Left cardiac atrium (tissue), 4 donors: ENCODE measurements around the gene ADH1A. TPM values are rescaled to one million over a fixed set of nuclear protein-coding genes. Genes with fewer than 3 reads are reported as not detected.
"Not testable (repeated sequence)": the region's sequence is repeated elsewhere in the genome, so short reads cannot be mapped to it uniquely, and the experiment has no call there.

ENCODE experiments used
- ATAC-seq, 2 donors: fragments of 200-7000 bp; cut with Tn5 transposase; one replicate each; pipeline ENCODE4 v1.9.1; 2020; ENCODE audit warnings: mild to moderate bottlenecking in 2 of 2, moderate library complexity in 2 of 2
- DNase-seq: peaks from one replicate; pipeline ENCODE4 v3.0.0-alpha.2; 2020
- intact Hi-C, 2 donors: fragments of 100-400 bp; cut with DNase I; formaldehyde crosslinking; loops; one replicate each; pipeline versions ENCODE4 v1.14.1 to v1.15.1; 2022 to 2023
- long read RNA-seq: library from polyadenylated mRNA; unstranded; transcript quantifications from one replicate; pipeline ENCODE4 v2.0.0, GENCODE V29; 2021
- total RNA-seq, 2 donors: library from RNA; stranded (reverse); fragmentation: NEBNext Ultra II Directional; extraction: Animal tissue kit (Norgen Biotek cat#: 25700); gene quantifications; one replicate each; pipeline ENCODE4 v1.2.1, GENCODE V29; 2021
- donor health status: DM: no; HTN: yes; CAD: no.
- donor health status: DM: no; HTN: yes; CAD: no; lungs with severe emphysema.
- donor health status: DM: yes; HTN: yes; CAD: no.
- donor health status: Dilated cardiomyopathy.

Gene ADH1A
- 1 to 10 TPM in 1 of 2 donors, under 1 TPM in 1; 0.44 to 2.2 TPM for total RNA-seq
- long read RNA-seq, result 0 reads

DNA sequence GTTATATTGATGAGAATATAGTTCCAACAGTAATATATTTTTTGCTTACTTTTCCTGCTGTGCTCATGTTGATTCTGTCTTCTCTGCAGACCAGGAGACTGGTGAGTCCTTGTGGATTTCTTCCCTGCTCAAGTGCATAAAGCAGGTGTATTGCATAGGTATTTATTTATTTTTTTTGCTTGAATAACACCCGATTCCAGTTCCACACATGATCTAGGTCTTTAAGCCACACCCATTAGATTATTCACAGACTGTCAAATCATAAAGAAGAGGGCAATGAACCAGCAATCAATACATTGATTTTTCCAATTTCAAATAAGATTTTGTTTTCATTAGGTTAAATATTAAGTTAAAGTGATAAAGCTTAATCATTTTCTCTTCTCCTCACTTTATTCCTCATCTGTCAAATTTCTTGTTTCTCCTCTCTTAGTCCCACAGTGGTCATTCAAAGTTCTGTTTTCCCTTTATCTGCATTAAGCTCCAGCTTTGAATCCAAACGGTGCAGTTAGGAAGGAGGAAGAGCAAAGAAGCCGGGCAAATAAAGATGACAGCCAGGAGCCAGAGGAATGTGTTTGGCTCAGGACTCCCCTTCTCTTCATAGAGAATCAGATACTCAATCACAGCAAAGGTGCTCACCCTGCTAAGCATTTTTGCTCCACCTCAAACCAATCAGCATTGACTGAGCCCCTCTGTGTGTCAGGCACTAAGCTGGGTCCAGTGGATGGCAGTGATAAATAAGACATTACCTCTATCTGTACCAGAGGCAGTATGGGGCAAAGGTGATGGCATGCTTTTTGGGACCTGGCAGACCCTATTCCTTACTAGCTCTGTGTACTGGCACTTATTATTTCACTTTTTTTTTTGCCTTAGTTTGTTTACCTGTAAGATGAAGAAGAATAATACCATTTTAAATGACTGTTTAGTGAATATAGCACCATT, at the start of gene ADH1A:
Gene ADH1A (minus strand): TSS at position 138 of the 939 bp plus-strand sequence. CDS start 71 bp downstream, at position 67.
- ATAC-seq (no peak), DNase-seq (no peak)
- intact Hi-C loops, result no loop called here

DNA sequence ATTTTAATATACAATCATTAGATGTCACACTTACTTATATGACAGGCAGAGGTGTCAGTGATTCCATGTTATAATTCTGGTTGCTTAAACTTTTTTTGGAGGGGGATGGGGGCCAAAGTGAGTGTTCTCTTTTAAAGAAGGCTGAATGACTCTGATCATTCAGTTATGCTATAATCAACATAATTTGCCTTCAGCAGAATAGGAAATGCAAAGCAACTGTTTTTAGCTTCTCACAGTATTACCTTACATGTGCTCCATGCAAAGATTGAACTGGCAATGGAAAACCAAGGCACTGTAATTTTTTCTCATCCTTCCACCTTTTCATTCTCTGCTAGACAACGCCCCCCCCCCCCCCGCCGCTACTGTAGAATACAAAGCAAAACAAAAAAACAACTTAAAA, 48.4 kb upstream of the ADH1A start:
- DNase-seq, result no peak
- intact Hi-C loops, result no loop called here
- ATAC-seq, result no peak

DNA sequence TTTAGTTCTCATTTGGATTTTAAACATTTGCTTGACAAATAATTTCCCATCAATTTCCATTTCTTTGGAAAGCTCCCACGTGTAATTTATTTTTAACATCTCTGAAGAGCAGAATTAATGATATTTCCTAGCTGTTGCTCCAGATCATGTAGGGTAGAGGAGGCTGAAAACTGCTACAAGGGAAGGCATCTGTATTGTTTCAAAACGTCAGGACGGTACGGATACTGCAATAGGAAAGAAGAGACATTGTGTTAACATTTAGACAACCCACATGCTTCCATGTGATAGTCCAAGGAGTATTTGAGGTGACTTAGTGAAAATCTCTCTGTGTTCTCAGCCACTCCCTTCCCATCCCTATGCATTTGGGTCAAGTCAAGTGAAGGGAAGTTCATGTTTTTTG, 45.8 kb upstream of the ADH1A start:
- no peak for DNase-seq
- no peak for ATAC-seq
- intact Hi-C loops, result no loop called here

DNA sequence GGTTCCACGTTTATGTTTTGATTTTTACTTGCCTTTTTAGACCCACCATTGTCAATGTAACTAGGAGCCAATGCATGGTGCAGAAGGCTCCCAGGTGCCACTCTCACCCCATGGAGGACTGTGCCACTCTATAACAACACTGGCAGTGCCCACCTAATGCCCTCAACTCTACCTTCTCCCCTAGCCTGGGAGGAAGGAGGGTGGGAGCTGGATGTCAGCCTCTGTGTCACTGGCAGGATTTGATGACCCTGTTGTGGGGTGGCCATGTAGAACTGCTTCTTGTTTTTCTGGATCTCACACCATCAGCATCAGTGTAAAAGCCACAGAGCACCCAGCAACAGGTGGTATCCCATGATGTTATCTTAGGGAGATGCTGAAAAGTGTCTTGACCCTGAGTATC, 44.1 kb upstream of the ADH1A start:
- intact Hi-C loops, result no loop called here
- DNase-seq, result no peak
- ATAC-seq, result no peak

DNA sequence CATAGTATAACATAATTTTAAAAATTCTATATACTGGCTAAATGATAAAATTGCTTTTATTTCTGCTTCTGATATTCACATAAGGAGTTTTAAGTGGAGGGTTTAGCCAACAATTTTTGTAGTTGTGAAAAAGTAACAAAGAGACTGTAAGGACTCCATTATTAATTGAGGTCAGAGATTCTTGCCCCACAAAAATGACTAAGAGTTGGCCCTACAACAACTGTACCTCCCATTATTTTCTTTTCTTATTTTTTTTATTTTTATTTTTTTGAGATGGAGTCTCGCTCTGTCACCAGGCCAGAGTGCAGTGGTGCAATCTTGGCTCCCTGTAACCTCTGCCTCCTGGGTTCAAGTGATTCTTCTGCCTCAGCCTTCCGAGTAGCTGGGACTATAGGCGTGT, 39.9 kb upstream of the ADH1A start:
- intact Hi-C loops, result no loop called here
- no peak for DNase-seq
- ATAC-seq, result no peak

DNA sequence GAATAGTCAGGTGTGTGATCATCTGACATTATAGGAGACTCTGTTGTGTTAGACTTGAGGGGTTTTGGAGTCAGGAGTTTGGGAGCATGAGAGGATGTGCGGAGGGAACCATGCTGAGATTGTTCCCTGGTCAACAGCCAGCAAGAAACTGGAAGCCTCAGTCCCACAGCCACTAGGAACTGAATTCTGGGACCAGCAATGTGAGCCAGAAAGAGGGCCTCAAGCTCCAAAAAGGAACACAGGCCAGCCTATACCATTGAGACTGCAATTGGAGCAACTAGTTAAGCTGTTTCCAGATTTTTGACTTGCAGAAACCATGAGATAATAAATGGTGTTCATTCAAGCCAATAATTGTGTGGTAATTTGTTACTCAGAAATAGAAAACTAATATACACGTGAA, 39.1 kb upstream of the ADH1A start:
- intact Hi-C loops, result no loop called here
- ATAC-seq, result no peak
- DNase-seq, result no peak

DNA sequence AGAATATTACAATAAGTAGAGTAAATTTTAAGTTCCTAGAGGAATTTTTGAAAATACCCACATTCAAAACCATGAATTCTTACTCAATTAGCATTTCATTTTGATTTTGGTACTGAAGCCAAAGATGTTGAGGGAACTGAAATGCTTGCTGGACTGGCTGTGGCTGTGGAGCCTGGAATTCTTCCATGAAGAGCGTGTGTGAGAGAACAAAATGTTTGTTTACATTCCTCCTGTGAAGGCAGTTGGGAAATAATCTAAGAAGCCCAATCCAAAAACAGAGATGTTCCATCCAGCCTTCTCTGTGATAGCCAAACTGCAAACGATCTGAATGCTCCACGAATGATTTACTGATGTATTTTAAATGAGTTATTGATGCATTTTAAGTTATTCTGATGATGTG, 34.2 kb upstream of the ADH1A start:
- intact Hi-C loops, result no loop called here
- peak; percentile 85 to 88 for ATAC-seq
- peak; percentile 72 for DNase-seq

DNA sequence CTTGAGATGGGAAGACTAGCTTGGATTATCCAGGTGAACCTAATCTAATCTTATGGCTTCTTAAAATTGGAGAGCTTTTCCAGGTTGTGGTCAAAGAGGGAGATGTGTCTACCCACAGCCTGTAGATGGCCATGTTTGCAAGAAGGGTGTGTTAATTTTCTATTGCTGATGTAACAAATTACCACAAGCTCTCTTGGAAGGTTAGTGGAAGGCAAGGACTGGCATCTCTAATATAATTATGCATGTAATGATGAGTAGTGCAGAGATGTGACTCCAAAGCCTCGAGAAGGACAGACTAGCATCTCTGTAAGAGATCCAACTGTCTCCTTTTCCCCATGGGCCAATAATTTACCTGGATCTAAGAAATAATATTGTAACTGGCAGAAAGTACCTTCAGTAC, 33.6 kb upstream of the ADH1A start:
- ATAC-seq (no peak), DNase-seq (no peak)
- intact Hi-C loops, result no loop called here

DNA sequence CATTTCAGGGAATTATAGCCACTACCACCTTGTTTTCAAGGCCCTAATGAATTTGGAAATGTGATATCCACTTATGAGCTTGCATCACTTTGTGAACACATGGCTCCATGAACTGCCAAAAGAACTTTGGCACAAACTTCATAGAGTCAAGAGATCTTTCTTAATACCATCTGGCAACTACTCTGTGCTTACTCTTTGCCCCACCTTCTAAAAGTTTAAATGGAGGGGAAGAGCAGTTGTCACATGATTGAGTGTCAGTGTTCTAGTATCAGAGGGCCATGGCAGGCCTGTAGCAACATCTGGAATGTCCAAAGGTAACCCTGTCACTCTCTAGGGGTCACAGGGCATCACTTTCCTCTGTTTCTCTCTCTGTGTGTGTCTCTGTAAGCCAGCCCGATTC, 33.0 kb upstream of the ADH1A start:
- intact Hi-C loops, result no loop called here
- ATAC-seq (peak; percentile 62 to 78), DNase-seq (no peak)

DNA sequence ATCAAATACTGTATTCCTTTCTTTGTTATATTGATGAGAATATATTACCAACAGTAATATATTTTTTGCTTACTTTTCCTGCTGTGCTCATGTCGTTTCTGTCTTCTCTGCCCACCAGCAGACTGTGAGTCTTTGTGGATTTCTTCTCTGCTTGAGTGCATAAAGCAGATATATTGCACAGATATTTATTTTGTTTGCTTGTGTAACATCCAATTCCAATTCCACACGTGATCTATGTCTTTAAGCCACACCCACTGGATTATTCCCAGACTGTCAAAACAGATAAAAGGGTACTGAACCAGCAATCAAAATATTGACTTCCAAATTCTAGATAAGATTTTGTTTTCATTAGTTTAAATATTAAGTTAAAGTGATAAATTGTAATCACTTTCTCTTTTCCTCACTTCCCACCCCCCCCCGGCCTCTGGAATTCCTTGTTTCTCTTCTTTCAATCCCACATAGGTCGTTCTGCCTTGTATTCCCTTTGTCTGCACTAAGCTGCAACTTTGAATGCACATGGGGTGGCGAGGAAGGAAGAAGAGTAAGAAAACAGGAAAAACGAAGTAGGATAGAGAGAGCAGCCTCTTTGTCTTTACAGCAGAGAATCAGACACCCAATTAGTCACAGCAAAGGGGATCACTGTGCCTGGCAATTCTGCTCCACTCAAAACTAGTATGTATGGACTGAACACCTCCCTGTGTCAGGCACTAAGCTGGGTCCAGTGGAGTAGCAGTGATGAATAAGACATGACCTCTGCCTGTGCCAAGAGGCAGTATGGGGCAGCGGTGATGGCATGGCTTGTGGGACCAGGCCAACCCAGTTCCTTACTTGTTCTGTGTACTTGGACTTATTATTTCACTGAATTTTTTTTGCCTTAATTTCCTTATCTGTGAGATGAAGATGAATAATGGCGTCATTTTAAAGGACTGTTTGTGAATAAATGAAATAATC, 30.7 kb upstream of the ADH1A start, which contains the start of gene ADH1B:
Gene ADH1B (minus strand): TSS at position 161 of the 951 bp plus-strand sequence. CDS start 70 bp downstream, at position 91.
- ATAC-seq (peak in 1 of 2 donors; percentile 21), DNase-seq (no peak)
- intact Hi-C loops, result no loop called here

DNA sequence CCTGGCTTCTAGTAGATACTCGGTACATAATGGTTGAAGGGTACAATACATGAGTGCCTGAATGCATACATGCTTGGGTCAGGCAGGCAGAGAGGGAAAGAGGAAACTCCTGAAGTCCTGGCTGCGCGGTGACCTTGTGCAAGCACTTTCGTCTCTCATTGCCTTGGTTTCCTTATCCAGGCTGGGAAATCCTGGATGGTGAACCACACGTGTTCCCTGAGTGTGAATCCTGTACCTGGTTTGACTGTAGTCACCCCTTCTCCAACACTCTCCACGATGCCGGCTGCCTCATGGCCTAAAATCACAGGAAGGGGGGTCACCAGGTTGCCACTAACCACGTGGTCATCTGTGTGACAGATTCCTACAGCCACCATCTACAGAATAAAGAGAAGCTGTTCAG, 27.0 kb upstream of the ADH1A start:
- intact Hi-C loops, ATAC-seq, DNase-seq: not testable (repeated sequence)

DNA sequence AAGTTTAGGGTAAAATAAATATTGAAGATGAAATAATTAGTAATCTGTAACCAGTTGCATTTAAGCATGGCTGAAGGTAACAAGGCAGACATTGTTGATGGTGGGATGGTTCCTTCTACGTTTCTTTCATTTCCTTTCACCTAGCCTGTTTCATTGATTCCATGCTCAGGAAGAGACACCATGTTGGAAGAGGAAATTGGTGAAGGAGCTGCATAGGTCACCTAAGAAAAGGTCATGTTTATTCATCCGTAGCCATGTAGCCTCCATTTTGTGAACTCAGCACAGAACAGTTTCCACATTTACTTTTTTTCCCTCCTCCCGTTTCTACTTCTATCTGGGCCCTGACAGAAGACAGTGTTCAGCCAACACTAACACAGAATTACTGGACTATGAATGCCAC, 26.6 kb upstream of the ADH1A start:
- intact Hi-C loops, result no loop called here
- ATAC-seq (no peak), DNase-seq (no peak)

DNA sequence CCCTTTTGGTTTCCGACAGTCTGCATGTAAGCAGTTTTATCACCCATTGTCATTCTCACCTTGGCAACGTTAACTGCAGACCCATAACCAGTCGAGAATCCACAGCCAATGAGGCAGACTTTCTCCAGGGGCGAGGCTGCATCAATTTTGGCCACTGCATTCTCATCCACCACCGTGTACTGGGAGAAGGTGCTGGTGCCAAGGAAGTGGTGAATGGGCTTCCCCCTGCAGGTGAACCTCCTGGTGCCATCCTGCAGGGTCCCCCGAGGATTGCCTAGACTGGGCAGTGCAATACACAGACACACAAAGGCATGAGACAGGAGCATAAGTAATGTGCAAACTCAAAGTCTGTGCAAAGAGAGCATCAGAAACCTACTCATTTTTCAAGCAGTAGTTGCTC, 25.1 kb upstream of the ADH1A start:
- intact Hi-C loops, result no loop called here
- no peak for DNase-seq
- no peak for ATAC-seq

DNA sequence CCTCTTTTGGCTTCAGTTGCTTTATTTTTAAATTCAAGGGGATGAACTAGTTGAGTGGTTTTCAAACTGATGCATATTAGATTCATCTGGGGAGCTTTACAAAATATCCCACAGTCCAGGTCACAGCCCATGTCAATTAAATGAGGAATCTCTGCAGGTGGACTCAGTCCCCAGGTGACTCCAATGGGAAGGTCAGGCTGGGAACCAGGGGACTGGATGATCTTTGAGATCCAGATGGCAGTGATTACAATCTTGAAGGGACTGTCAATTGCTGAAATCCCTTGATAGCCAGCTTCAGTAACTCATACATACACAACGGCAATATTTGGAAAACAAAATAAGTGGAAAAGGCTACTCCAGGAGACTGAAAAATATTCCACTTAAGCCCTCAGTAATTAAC, 23.4 kb upstream of the ADH1A start:
- intact Hi-C loops, result no loop called here
- DNase-seq, result no peak
- no peak for ATAC-seq

DNA sequence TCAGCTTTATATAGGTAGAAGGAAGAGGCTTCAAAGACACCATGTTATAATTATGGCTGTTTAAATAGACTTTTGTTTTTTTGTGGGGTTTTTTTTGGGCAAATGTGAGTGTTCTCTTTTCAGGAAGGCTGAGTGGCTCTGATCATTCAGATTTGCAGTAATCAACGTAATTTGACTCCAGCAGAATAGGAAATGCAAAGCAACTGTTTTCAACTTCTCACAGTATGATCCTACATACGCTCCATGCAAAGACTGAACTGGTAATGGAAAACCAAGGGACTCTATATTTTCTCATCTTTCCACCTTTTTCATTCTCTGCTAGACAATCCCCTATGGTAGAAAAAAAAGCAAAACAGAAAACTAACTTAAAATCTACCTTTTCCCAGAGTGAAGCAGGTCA, 19.6 kb upstream of the ADH1A start:
- ATAC-seq (no peak), DNase-seq (no peak)
- intact Hi-C loops, result no loop called here

DNA sequence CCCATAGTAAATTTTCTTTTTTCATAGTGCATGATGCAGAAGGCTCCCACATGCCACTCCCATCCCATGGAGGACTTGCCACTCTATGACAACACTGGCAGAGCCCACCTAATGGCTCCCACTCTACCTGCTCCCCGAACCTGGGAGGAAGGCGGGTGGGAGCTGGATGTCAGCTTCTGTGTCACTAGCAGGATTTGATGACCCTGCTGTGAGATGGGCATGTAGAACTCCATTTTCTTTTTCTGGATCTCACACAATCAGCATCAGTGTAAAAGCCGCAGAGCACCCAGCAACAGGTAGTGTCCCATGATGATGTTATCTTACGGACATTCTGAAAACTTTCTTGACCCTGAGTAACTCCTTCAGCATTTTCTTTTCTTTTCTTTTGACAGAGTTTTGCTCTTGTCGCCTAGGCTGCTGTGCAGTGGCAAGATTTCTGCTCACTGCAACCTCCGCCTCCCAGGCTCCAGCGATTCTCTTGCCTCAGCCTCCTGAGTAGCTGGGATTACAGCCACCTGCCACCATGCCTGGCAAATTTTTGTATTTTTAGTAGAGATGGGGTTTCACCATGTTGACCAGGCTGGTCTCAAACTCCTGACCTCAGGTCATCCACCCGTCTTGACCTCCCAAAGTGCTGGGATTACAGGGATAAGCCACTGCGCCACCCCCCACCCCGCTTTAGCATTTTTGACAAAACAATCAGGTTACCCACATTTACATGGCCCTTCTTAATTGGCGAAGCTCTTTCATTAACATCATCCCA, 15.0 kb upstream of the ADH1A start:
- ATAC-seq, result no peak
- intact Hi-C loops, result no loop called here
- no peak for DNase-seq

DNA sequence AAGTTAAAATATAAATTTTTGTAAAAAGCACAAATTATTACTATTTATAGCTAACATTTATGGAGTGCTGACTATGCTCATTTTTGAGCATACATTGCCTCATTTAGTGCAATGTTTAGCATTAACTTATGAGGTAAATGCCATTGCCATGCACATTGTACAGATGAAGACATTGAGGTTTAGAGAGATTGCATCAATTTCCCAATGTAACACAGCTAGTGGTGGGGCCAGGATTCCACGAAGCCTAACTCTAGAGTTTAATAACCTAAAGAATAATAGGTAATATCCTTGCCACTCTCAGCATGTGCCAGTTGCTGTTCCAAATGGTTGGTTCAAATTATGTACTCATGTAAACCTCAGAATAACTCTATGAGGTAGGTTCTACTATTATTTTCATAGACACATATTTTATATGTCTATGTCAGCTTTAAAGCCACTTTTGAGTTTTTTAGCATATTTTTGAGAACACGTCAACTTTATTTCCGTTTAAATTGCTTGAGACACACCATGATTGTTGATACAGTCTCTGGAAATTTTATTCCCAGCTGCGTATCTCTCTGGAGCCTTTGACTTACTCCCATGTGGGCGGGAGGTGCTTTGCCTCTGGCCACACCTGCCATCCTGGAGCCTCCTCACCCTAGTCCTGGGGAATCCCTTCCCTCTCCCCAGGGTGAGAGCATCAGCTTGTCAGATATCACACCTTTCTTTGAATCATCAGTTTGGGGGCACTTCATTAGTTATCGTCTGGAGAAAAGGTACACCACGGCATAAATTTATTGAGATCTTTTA, 10.8 kb upstream of the ADH1A start:
- intact Hi-C loops, result no loop called here
- peak in 1 of 2 donors; percentile 50 for ATAC-seq

DNA sequence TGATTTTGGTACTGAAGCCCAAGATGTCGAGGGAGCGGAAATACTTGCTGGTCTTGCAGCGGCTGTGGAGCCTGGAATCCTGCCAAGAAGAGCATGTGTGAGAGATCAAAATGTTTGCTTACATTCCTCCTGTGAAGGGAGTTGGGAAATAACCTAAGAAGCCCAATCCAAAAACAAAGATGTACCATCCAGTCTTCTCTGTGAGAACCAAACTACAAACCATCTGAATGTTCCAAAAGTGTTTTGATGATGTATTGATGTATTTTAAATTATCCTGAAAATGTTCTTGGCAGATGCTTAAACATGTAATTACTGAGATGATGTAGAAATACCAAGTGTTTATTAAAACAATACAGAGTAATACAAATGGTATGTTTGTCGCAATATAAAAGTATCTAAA, 10.1 kb upstream of the ADH1A start:
- peak; percentile 86 for DNase-seq
- ATAC-seq, result peak; percentile 91 to 94
- intact Hi-C loops, result no loop called here

More for the DNA sequence above, 10.8 kb upstream of the ADH1A start:
- DNase-seq, result no peak
